ENCODE results near the gene FRY.
A peak's percentile ranks its signal among the peaks of the same experiment; 100 is the strongest.

Gene FRY

DNA sequence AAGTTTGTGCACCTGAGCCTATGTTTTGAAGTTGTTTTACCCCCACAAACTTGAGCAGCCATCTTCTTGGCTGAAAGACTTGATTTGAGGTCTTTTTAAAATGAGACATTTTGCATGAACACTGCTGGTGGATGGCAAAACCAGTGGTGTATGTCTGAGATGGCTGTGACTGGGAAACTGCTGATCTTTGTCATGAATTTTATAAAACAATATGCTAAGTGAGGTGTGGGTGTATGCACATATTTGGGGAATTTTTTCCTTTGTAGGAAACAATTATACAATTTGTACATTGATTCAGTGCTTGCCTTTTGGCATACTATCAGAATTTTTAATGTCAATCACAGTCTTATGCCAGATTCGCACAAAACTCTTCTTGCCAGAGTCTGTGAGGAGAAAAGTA, 231.0 kb downstream of the FRY start:
- H3K27ac ChIP-seq (ENCODE audit: low read depth, low read length): no peak overlapping the region
- peaks cover 35% of the 10 kb centered on the region for H3K4me1 ChIP-seq (ENCODE audit: insufficient read depth, low read length)
- H3K9me3 ChIP-seq (ENCODE audit: low read length): no peaks in the 10 kb centered on the region
- H3K36me3 ChIP-seq (ENCODE audit: insufficient read depth, low read length): peaks cover 40% of the 10 kb centered on the region
- no peak overlapping the region for H3K4me3 ChIP-seq (ENCODE audit: low read depth in 1 of 2, low read length in 2 of 2)
- no peak overlapping the region for H3K9ac ChIP-seq (ENCODE audit: low read length)
- H3K27me3 ChIP-seq (ENCODE audit: control insufficient read depth in 1 of 2, insufficient read depth in 2 of 2, low read length in 2 of 2): no peaks in the 10 kb centered on the region

DNA sequence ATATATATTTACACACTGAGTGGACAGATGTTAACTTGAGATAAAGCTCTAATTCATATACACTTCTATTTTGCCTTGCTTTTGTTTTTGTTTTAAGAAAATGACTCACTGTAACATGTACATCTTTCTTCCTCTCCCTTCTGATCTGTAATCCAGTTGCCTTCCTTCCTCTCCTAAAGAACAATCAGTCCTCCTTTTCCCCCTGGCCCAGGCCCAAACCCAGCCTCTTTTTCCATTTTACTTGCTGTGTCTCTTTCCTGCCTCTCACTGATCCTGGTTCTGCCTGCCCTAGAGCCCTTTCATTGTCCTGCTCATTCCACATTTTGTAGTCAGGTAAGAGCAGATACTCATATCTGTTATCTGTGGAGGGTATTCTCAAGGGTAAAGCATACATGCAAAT, 232.8 kb downstream of the FRY start:
- Histone ChIP-seq H3K9ac (ENCODE audit: low read length) (no peak overlapping the region), H3K4me1 (ENCODE audit: insufficient read depth, low read length) (peaks cover 28% of the 10 kb centered on the region), H3K27ac (ENCODE audit: low read depth, low read length) (no peak overlapping the region), H3K36me3 (ENCODE audit: insufficient read depth, low read length) (peaks cover 46% of the 10 kb centered on the region), H3K9me3 (ENCODE audit: low read length) (no peaks in the 10 kb centered on the region), H3K4me3 (ENCODE audit: low read depth in 1 of 2, low read length in 2 of 2) (no peak overlapping the region), H3K27me3 (ENCODE audit: control insufficient read depth in 1 of 2, insufficient read depth in 2 of 2, low read length in 2 of 2) (no peaks in the 10 kb centered on the region)

- H3K4me1 ChIP-seq (ENCODE audit: insufficient read depth, low read length): peaks cover 23% of the 10 kb centered on the region
- no peaks in the 10 kb centered on the region for H3K27me3 ChIP-seq (ENCODE audit: control insufficient read depth in 1 of 2, insufficient read depth in 2 of 2, low read length in 2 of 2)
- H3K27ac ChIP-seq (ENCODE audit: low read depth, low read length): no peak overlapping the region
- H3K36me3 ChIP-seq (ENCODE audit: insufficient read depth, low read length): peaks cover 49% of the 10 kb centered on the region
- no peaks in the 10 kb centered on the region for H3K9me3 ChIP-seq (ENCODE audit: low read length)
- H3K9ac ChIP-seq (ENCODE audit: low read length): no peak overlapping the region
- H3K4me3 ChIP-seq (ENCODE audit: low read depth in 1 of 2, low read length in 2 of 2): no peak overlapping the region
These were observed 234.2 kb downstream of the FRY start for GRCh38 chr13:32265726-32266125.

- Histone ChIP-seq H3K27ac (ENCODE audit: low read depth, low read length) (no peak overlapping the region), H3K9ac (ENCODE audit: low read length) (no peak overlapping the region), H3K4me3 (ENCODE audit: low read depth in 1 of 2, low read length in 2 of 2) (no peak overlapping the region), H3K36me3 (ENCODE audit: insufficient read depth, low read length) (peaks cover 53% of the 10 kb centered on the region), H3K9me3 (ENCODE audit: low read length) (no peaks in the 10 kb centered on the region), H3K27me3 (ENCODE audit: control insufficient read depth in 1 of 2, insufficient read depth in 2 of 2, low read length in 2 of 2) (no peaks in the 10 kb centered on the region), H3K4me1 (ENCODE audit: insufficient read depth, low read length) (peaks cover 19% of the 10 kb centered on the region)
These were observed 234.6 kb downstream of the FRY start for GRCh38 chr13:32266130-32266529.

DNA sequence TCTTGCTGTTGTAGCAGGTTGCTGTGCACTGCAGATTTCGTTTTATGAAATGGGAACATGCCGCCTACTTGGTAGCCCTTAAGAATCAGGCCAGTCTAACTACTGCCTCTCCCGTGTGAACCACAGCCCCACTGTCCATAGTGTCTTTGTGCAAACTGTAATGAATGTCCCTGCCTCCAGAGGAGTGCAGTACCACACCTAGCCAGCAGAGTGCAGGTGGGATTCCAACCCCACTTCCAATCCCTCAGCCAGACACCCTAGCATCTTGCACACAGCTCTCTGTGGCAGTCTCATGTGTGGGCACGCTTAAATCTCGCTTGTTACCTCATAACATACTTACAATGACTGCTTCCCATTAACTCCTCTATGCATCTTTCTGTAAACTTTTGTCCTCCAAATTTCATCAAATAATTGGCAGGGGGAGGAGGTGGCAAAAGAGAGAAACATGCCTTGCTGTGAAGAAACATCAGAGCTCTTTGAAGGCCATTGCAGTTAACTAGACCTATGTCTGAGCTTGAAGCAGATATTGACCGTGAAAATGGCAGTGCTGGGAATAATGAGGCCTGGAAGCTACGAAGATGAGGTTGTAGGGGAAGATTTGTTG, 236.4 kb downstream of the FRY start:
- H3K4me1 ChIP-seq (ENCODE audit: insufficient read depth, low read length): peaks cover 5% of the 10 kb centered on the region
- H3K27ac ChIP-seq (ENCODE audit: low read depth, low read length): no peak overlapping the region
- H3K4me3 ChIP-seq (ENCODE audit: low read depth in 1 of 2, low read length in 2 of 2): no peak overlapping the region
- peaks cover 42% of the 10 kb centered on the region for H3K36me3 ChIP-seq (ENCODE audit: insufficient read depth, low read length)
- H3K9ac ChIP-seq (ENCODE audit: low read length): no peak overlapping the region
- no peaks in the 10 kb centered on the region for H3K9me3 ChIP-seq (ENCODE audit: low read length)
- no peaks in the 10 kb centered on the region for H3K27me3 ChIP-seq (ENCODE audit: control insufficient read depth in 1 of 2, insufficient read depth in 2 of 2, low read length in 2 of 2)

DNA sequence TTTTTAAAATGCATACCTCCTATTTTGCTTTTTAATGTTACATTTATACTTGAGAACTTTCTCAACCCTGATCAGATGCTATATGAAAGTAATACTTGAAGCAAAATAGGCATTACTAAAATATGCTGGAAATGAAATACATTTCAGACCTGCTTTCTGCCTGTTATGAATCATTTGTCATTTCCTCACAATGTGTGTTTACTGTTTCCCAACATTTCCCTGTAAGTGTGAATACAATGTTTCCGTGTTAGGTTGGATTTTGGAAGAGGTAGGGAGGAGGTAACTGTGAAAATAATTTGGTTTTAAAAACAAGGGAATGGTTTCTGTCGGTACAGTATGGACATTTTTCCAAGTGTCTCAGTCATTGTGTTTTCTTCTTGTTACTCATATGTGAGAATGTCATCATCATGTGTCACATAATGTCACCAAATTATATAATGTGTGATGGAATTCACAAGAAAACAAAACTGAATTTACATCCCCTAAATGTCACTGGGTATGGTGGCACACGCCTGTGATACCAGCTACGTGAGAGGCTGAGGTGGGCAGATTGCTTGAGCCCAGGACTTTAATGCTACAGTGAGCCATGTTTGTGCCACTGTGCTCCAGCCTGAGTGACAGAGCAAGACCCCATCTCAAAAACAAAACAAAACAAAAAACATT, 240.6 kb downstream of the FRY start:
- H3K4me3 ChIP-seq (ENCODE audit: low read depth in 1 of 2, low read length in 2 of 2): no peak overlapping the region
- peaks cover 46% of the 10 kb centered on the region for H3K36me3 ChIP-seq (ENCODE audit: insufficient read depth, low read length)
- no peaks in the 10 kb centered on the region for H3K27me3 ChIP-seq (ENCODE audit: control insufficient read depth in 1 of 2, insufficient read depth in 2 of 2, low read length in 2 of 2)
- no peak overlapping the region for H3K27ac ChIP-seq (ENCODE audit: low read depth, low read length)
- no peaks in the 10 kb centered on the region for H3K9me3 ChIP-seq (ENCODE audit: low read length)
- H3K4me1 ChIP-seq (ENCODE audit: insufficient read depth, low read length): no peaks in the 10 kb centered on the region
- no peak overlapping the region for H3K9ac ChIP-seq (ENCODE audit: low read length)

GRCh38 chr13:32277839-32278238, 246.3 kb downstream of the FRY start:
- H3K27ac ChIP-seq (ENCODE audit: low read depth, low read length): no peak overlapping the region
- peaks cover 62% of the 10 kb centered on the region for H3K36me3 ChIP-seq (ENCODE audit: insufficient read depth, low read length)

GRCh38 chr13:32278426-32278825, 246.9 kb downstream of the FRY start:
- H3K27ac ChIP-seq (ENCODE audit: low read depth, low read length): no peak overlapping the region
- no peaks in the 10 kb centered on the region for H3K9me3 ChIP-seq (ENCODE audit: low read length)
- peaks cover 3% of the 10 kb centered on the region for H3K4me1 ChIP-seq (ENCODE audit: insufficient read depth, low read length)
- no peaks in the 10 kb centered on the region for H3K27me3 ChIP-seq (ENCODE audit: control insufficient read depth in 1 of 2, insufficient read depth in 2 of 2, low read length in 2 of 2)
- H3K4me3 ChIP-seq (ENCODE audit: low read depth in 1 of 2, low read length in 2 of 2): no peak overlapping the region
- H3K36me3 ChIP-seq (ENCODE audit: insufficient read depth, low read length): peaks cover 61% of the 10 kb centered on the region
- H3K9ac ChIP-seq (ENCODE audit: low read length): no peak overlapping the region

More at GRCh38 chr13:32277839-32278238, 246.3 kb downstream of the FRY start:
- Histone ChIP-seq H3K4me1 (ENCODE audit: insufficient read depth, low read length) (no peaks in the 10 kb centered on the region), H3K9me3 (ENCODE audit: low read length) (no peaks in the 10 kb centered on the region), H3K4me3 (ENCODE audit: low read depth in 1 of 2, low read length in 2 of 2) (no peak overlapping the region), H3K9ac (ENCODE audit: low read length) (no peak overlapping the region), H3K27me3 (ENCODE audit: control insufficient read depth in 1 of 2, insufficient read depth in 2 of 2, low read length in 2 of 2) (no peaks in the 10 kb centered on the region)

- H3K4me1 ChIP-seq (ENCODE audit: insufficient read depth, low read length): peaks cover 19% of the 10 kb centered on the region
- no peaks in the 10 kb centered on the region for H3K27me3 ChIP-seq (ENCODE audit: control insufficient read depth in 1 of 2, insufficient read depth in 2 of 2, low read length in 2 of 2)
- H3K9ac ChIP-seq (ENCODE audit: low read length): no peak overlapping the region
- no peak overlapping the region for H3K4me3 ChIP-seq (ENCODE audit: low read depth in 1 of 2, low read length in 2 of 2)
- H3K9me3 ChIP-seq (ENCODE audit: low read length): no peaks in the 10 kb centered on the region
- no peak overlapping the region for H3K27ac ChIP-seq (ENCODE audit: low read depth, low read length)
- H3K36me3 ChIP-seq (ENCODE audit: insufficient read depth, low read length): peaks cover 43% of the 10 kb centered on the region
These were observed 249.5 kb downstream of the FRY start for GRCh38 chr13:32281096-32281495.

DNA sequence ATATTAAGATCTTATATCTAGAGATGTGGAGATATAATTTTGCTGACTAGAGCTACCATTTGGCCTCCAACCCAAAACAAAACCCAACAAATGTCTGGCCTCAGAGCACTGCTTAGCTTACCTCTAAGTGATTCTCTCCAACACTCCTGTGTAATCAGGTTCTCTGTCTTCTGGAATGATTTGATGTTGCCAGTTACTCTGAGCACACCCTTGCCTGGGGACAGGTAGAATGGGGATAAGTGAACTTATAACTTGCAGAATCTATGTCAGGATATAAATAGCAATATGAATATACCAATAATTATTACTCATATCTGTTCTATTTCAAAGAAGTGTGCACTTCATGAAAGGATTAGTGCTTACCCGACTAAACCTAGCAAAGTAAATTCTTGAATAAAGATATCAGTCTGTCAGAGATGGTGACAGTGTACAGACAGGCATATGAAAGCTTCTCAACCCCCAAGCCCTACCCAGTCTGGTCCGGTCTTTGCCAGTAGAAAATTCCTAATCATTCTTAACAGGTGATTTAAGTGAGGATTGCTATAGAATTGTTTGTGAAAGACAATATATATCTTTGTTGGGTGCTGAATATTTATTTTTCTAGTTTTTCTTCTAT, 250.6 kb downstream of the FRY start:
- Histone ChIP-seq H3K36me3 (ENCODE audit: insufficient read depth, low read length) (peaks cover 33% of the 10 kb centered on the region), H3K27me3 (ENCODE audit: control insufficient read depth in 1 of 2, insufficient read depth in 2 of 2, low read length in 2 of 2) (no peaks in the 10 kb centered on the region), H3K9me3 (ENCODE audit: low read length) (no peaks in the 10 kb centered on the region), H3K9ac (ENCODE audit: low read length) (no peak overlapping the region), H3K4me3 (ENCODE audit: low read depth in 1 of 2, low read length in 2 of 2) (no peak overlapping the region), H3K27ac (ENCODE audit: low read depth, low read length) (no peak overlapping the region), H3K4me1 (ENCODE audit: insufficient read depth, low read length) (peaks cover 19% of the 10 kb centered on the region)

DNA sequence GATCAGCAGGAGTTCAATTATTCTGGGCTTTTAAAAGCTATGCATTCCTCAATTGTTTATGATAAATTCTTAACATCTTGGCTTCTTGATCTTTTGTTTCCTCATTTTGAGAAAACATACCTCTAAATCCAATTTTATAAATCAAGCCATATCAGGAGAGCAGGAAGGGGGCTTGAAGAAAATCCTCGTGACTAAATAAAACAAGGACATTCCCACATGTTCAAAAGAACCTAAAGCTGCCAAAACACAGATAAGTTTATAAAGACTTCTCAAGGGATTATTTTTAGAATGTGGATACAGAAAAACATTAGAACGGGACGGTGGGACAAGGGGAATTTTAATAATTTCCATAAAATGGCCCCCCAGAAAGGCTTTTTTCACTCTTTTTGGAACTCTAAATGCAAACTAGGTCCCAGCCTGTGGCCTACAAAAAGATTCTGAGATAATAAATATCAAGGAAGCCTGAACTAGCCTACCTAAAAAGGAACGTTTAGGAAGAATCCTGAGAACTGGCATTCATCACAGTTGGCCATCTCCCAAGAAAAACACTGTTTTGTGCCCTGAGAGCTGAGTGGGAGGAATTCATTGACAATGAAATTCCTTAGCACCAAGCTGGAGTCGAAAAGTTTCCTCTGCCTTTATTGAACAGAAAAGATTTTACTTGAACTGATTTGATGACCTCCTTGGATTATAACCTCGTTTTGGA, 253.5 kb downstream of the FRY start:
- Histone ChIP-seq H3K4me1 (ENCODE audit: insufficient read depth, low read length) (peaks cover 19% of the 10 kb centered on the region), H3K4me3 (ENCODE audit: low read depth in 1 of 2, low read length in 2 of 2) (no peak overlapping the region), H3K9ac (ENCODE audit: low read length) (no peak overlapping the region), H3K9me3 (ENCODE audit: low read length) (no peaks in the 10 kb centered on the region), H3K36me3 (ENCODE audit: insufficient read depth, low read length) (peaks cover 13% of the 10 kb centered on the region), H3K27me3 (ENCODE audit: control insufficient read depth in 1 of 2, insufficient read depth in 2 of 2, low read length in 2 of 2) (no peaks in the 10 kb centered on the region), H3K27ac (ENCODE audit: low read depth, low read length) (peak overlapping the region; percentile 84)
